CD14-positive monocyte (primary cell): ENCODE data around the gene KCNQ1. TPM values are rescaled to one million over a fixed set of nuclear protein-coding genes. Genes with fewer than 3 reads are reported as not detected.

Source experiments
- DNase-seq, 3 donors: peaks; one replicate each; pipeline ENCODE4 v3.0.0-alpha.2; 2011 to 2022
- H2AFZ ChIP-seq: 2 replicates; pipeline ENCODE4 v1.6.0; 2012; ENCODE audit warnings: mild to moderate bottlenecking, low read depth, low read length, inconsistent platforms; ENCODE audit not compliant: insufficient read depth, poor library complexity, severe bottlenecking
- H3K27ac ChIP-seq, 2 donors: 1 replicate in 1 of 2; 2 replicates in 1 of 2; pipeline ENCODE4 v1.5.1; 2012 to 2013; ENCODE audit warnings: low read length in 2 of 2, control low read depth in 1 of 2, inconsistent platforms in 1 of 2, low read depth in 1 of 2, mild to moderate bottlenecking in 1 of 2
- H3K27me3 ChIP-seq, 2 donors: one replicate each; pipeline versions ENCODE4 v1.6.0 to v1.6.1; 2011 to 2013; ENCODE audit warnings: low read length in 2 of 2; ENCODE audit not compliant: control insufficient read depth in 2 of 2, insufficient read depth in 2 of 2
- H3K36me3 ChIP-seq, 2 donors: replicated peaks in 1 of 2; 1 replicate in 1 of 2; 2 replicates in 1 of 2; pipeline versions ENCODE4 v1.5.1 to v1.6.1; 2012 to 2013; ENCODE audit warnings: low read length in 2 of 2, control low read depth in 1 of 2, inconsistent platforms in 1 of 2, mild to moderate bottlenecking in 1 of 2; ENCODE audit not compliant: insufficient read depth in 2 of 2, control insufficient read depth in 1 of 2
- H3K4me1 ChIP-seq, 2 donors: 1 replicate in 1 of 2; 2 replicates in 1 of 2; pipeline versions ENCODE4 v1.5.1 to v1.6.1; 2012 to 2013; ENCODE audit warnings: low read length in 2 of 2, control low read depth in 1 of 2, inconsistent platforms in 1 of 2, mild to moderate bottlenecking in 1 of 2, moderate library complexity in 1 of 2; ENCODE audit not compliant: insufficient read depth in 2 of 2, control insufficient read depth in 1 of 2
- H3K4me2 ChIP-seq: replicated peaks from 2 replicates; pipeline ENCODE3; 2012; ENCODE audit warnings: low read length, moderate library complexity, mild to moderate bottlenecking; ENCODE audit not compliant: poor library complexity, severe bottlenecking; ENCODE audit errors: extremely low read depth
- H3K4me3 ChIP-seq, 3 experiments: fragments of 200-600 bp in 1 of 3; sonication (generic) in 1 of 3; replicated peaks in 1 of 3; 1 replicate in 2 of 3; 2 replicates in 1 of 3; pipeline ENCODE4 v1.5.1; 2011 to 2013; ENCODE audit warnings: low read length in 3 of 3, mild to moderate bottlenecking in 3 of 3, control low read depth in 2 of 3, low read depth in 2 of 3, inconsistent platforms in 1 of 3, moderate library complexity in 1 of 3
- H3K79me2 ChIP-seq: 2 replicates; pipeline ENCODE4 v1.6.0; 2012; ENCODE audit warnings: mild to moderate bottlenecking, control low read depth, inconsistent platforms, low read length, moderate library complexity; ENCODE audit not compliant: insufficient read depth
- H3K9ac ChIP-seq: 2 replicates; pipeline ENCODE4 v1.6.0; 2017; ENCODE audit warnings: low read length, mild to moderate bottlenecking; ENCODE audit not compliant: insufficient read depth, poor library complexity, severe bottlenecking
- H3K9me3 ChIP-seq, 2 donors: replicated peaks in 1 of 2; 1 replicate in 1 of 2; 2 replicates in 1 of 2; pipeline versions ENCODE4 v1.5.1 to v1.6.1; 2012 to 2013; ENCODE audit warnings: low read length in 2 of 2, control low read depth in 1 of 2; ENCODE audit not compliant: control insufficient read depth in 1 of 2, insufficient read depth in 1 of 2
- H4K20me1 ChIP-seq: 2 replicates; pipeline ENCODE4 v1.6.0; 2012; ENCODE audit warnings: mild to moderate bottlenecking, low read length, control low read depth, moderate library complexity; ENCODE audit not compliant: insufficient read depth
- H3K27ac Mint-ChIP-seq, 7 donors: one replicate each; pipeline ENCODE4 v1.8.0; 2020; ENCODE audit warnings: mild to moderate bottlenecking in 7 of 7, mixed read lengths in 7 of 7, moderate library complexity in 6 of 7, inconsistent platforms in 2 of 7
- H3K27me3 Mint-ChIP-seq, 3 donors: one replicate each; pipeline ENCODE4 v1.8.0; 2021 to 2022; ENCODE audit warnings: low read depth in 3 of 3, mild to moderate bottlenecking in 3 of 3, mixed read lengths in 3 of 3, moderate library complexity in 3 of 3, inconsistent platforms in 1 of 3
- H3K36me3 Mint-ChIP-seq, 2 donors: one replicate each; pipeline ENCODE4 v1.8.0; 2020; ENCODE audit warnings: mixed read lengths in 2 of 2, inconsistent platforms in 1 of 2, mild to moderate bottlenecking in 1 of 2
- H3K4me1 Mint-ChIP-seq: one replicate; pipeline ENCODE4 v1.8.0; 2020; ENCODE audit warnings: mild to moderate bottlenecking, mixed read lengths
- H3K4me3 Mint-ChIP-seq, 2 donors: one replicate each; pipeline ENCODE4 v1.8.0; 2020; ENCODE audit warnings: mild to moderate bottlenecking in 2 of 2, mixed read lengths in 2 of 2, moderate library complexity in 1 of 2
- H3K9me3 Mint-ChIP-seq, 7 donors: one replicate each; pipeline ENCODE4 v1.8.0; 2020 to 2022; ENCODE audit warnings: mixed read lengths in 7 of 7, mild to moderate bottlenecking in 6 of 7, moderate library complexity in 6 of 7, inconsistent platforms in 2 of 7
- WGBS: methylation state at CpG from one replicate; pipeline ENCODE4 v1.1.5; 2013; ENCODE audit warnings: missing lambda C conversion rate; ENCODE audit not compliant: insufficient coverage; 5-methylcytosine and 5-hydroxymethylcytosine counted together
- intact Hi-C, 2 donors: fragments of 100-400 bp; cut with micrococcal nuclease; formaldehyde crosslinking; loops; one replicate each; pipeline versions ENCODE4 v1.15.0 to v1.15.1; 2023
- polyA plus RNA-seq, 3 donors: library from polyadenylated mRNA; depleted of rRNA in 1 of 3; unstranded in 2 of 3; stranded (reverse) in 1 of 3; fragments of 300-500 nt in 2 of 3; fragments of >200 nt in 1 of 3; fragmentation: Illumina TruSeq in 2 of 3; gene quantifications; 1 replicate in 2 of 3; 2 replicates in 1 of 3; pipeline ENCODE4 v1.2.3, GENCODE V29; 2012 to 2021
- TF ChIP-seq, protein P1 (sequence below): fragments of 200-600 bp; IDR thresholded peaks from one replicate; pipeline ENCODE4 v1.8.0; 2022; ENCODE audit warnings: antibody characterized with exemption, mild to moderate bottlenecking

KCNQ1 gene
- polyA plus RNA-seq, 3 donors: 14.9 to 31.8 (median 21.6) TPM

DNA sequence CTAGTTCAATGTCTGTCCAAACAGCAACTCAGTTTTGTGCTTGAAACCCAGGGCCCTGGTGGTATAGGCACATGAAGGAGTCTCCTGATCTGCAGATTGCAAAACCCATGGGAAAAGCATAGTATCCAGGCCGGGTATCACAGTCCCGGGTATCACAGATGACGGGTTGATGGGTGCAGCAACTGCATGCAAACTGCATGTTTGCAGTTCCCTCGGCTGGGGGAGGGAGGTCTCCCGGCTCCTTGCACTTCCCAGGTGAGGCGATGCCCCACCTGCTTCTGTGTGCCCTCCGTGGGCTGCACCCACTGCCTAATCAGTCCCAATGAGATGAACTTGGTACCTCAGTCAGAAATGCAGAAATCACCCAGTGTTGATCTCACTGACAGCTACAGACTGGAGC lies 53.9 kb downstream of the KCNQ1 start:
- H3K27ac Mint-ChIP-seq: no peak overlapping the region
- H3K79me2 ChIP-seq: no peaks in the 10 kb centered on the region
- TF ChIP-seq, protein P1, sequence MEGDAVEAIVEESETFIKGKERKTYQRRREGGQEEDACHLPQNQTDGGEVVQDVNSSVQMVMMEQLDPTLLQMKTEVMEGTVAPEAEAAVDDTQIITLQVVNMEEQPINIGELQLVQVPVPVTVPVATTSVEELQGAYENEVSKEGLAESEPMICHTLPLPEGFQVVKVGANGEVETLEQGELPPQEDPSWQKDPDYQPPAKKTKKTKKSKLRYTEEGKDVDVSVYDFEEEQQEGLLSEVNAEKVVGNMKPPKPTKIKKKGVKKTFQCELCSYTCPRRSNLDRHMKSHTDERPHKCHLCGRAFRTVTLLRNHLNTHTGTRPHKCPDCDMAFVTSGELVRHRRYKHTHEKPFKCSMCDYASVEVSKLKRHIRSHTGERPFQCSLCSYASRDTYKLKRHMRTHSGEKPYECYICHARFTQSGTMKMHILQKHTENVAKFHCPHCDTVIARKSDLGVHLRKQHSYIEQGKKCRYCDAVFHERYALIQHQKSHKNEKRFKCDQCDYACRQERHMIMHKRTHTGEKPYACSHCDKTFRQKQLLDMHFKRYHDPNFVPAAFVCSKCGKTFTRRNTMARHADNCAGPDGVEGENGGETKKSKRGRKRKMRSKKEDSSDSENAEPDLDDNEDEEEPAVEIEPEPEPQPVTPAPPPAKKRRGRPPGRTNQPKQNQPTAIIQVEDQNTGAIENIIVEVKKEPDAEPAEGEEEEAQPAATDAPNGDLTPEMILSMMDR: no peak
- WGBS: 97% methylated on average over 6 of the region's 7 CpGs
- no peaks in the 10 kb centered on the region for H3K4me1 ChIP-seq
- no peak for DNase-seq
- no peaks in the 10 kb centered on the region for H3K27me3 ChIP-seq
- peaks cover 42 to 48% (median 44%) of the 10 kb centered on the region in 7 donors for H3K9me3 Mint-ChIP-seq
- H3K9ac ChIP-seq: no peak overlapping the region
- no peak overlapping the region for H2AFZ ChIP-seq
- no peak overlapping the region for H3K4me3 ChIP-seq
- no peak overlapping the region for H3K27ac ChIP-seq
- no peak overlapping the region for H3K4me2 ChIP-seq
- H4K20me1 ChIP-seq: peaks cover 48% of the 10 kb centered on the region
- peaks cover 4 to 17% (median 6%) of the 10 kb centered on the region in 3 donors for H3K27me3 Mint-ChIP-seq
- H3K36me3 Mint-ChIP-seq: peaks cover 8 to 29% of the 10 kb centered on the region in 2 donors
- no peaks in the 10 kb centered on the region for H3K36me3 ChIP-seq
- intact Hi-C loops: no loop called here
- peaks cover 5 to 17% of the 10 kb centered on the region in 2 donors for H3K9me3 ChIP-seq
- peaks cover 9% of the 10 kb centered on the region for H3K4me1 Mint-ChIP-seq
- no peak overlapping the region for H3K4me3 Mint-ChIP-seq

DNA sequence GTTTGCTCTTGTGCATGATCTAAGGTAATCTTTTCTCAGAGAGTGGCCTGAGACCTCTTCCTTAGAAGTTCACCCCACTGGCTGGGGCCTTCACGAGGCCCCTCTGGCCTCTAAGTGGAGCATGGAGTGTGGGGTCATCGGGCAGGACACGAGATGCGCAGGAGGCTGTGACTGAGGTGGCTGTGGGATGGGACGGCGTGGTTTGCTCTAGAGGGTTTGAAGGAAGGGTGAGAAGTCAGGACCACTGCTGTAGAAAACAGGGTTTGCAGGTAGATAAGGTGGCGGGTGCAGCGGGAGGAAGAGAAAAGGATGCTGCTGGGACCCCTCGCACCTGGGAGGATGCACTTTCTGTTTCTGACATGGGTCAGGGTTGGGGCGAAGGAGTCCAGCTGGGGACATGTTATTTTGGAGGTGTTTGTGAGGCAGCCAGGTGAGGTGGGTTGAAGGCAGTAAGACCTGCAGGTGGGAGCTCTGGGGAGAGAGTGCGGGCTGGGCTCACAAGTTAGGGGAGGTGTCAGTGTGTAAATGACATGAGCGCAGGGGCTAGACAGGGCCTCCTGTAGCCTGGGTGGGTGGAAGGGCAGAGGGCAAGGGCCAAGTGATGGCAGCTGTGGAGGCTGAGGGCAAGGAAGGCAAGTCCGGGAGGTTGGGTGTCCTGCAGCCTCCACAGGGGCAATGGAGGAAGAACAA lies 62.5 kb downstream of the KCNQ1 start:
- H3K9ac ChIP-seq: no peak overlapping the region
- no peak overlapping the region for H3K4me2 ChIP-seq
- TF ChIP-seq, protein P1: no peak
- H3K27me3 Mint-ChIP-seq: peaks cover 0 to 4% (median 4%) of the 10 kb centered on the region in 3 donors
- H3K27me3 ChIP-seq: no peaks in the 10 kb centered on the region
- peaks cover 33 to 38% of the 10 kb centered on the region in 2 donors for H3K4me1 ChIP-seq
- H3K9me3 Mint-ChIP-seq: peaks cover 0 to 4% (median 1%) of the 10 kb centered on the region in 7 donors
- H3K36me3 Mint-ChIP-seq: peaks cover 9 to 10% of the 10 kb centered on the region in 2 donors
- peak in 1 of 3 donors; percentile 1 for DNase-seq
- H3K36me3 ChIP-seq: no peaks in the 10 kb centered on the region
- intact Hi-C loops: no loop called here
- H3K4me3 Mint-ChIP-seq: no peak overlapping the region
- peak overlapping the region in 1 of 7 donors; percentile 5 for H3K27ac Mint-ChIP-seq
- no peak overlapping the region for H3K27ac ChIP-seq
- no peak overlapping the region for H2AFZ ChIP-seq
- H3K9me3 ChIP-seq: no peaks in the 10 kb centered on the region
- peaks cover 34% of the 10 kb centered on the region for H3K79me2 ChIP-seq
- peaks cover 81% of the 10 kb centered on the region for H4K20me1 ChIP-seq
- WGBS: over 99% methylated on average over 12 of the region's 13 CpGs
- H3K4me1 Mint-ChIP-seq: peaks cover 43% of the 10 kb centered on the region
- no peak overlapping the region for H3K4me3 ChIP-seq
